HG03558 (cell line): ENCODE results near the gene EML4.
"Not testable (repeated sequence)": the region's sequence is repeated elsewhere in the genome, so short reads cannot be mapped to it uniquely, and the experiment has no call there.

ENCODE experiments used
- ATAC-seq: cut with Tn5 transposase; IDR thresholded peaks from one replicate; pipeline ENCODE4 v1.9.1; 2021; ENCODE audit warnings: moderate number of reproducible peaks; ENCODE audit not compliant: unreplicated experiment; ENCODE audit errors: extremely low read depth

The EML4 gene

GRCh38 chr2:42325609-42326008, 156.5 kb downstream of the EML4 start:
- no peak for ATAC-seq

GRCh38 chr2:42327125-42327524, 158.0 kb downstream of the EML4 start:
- ATAC-seq, result no peak

GRCh38 chr2:42328148-42328833, 159.1 kb downstream of the EML4 start:
- no peak for ATAC-seq

- no peak for ATAC-seq
Observed at GRCh38 chr2:42328923-42329322, 159.8 kb downstream of the EML4 start.

GRCh38 chr2:42329736-42330135, 160.6 kb downstream of the EML4 start:
- ATAC-seq, result no peak

GRCh38 chr2:42331569-42332284, 162.6 kb downstream of the EML4 start:
- no peak for ATAC-seq

- ATAC-seq, result no peak
Observed at GRCh38 chr2:42332575-42332974, 163.4 kb downstream of the EML4 start.

GRCh38 chr2:42333579-42333978, 164.4 kb downstream of the EML4 start:
- no peak for ATAC-seq

GRCh38 chr2:42334220-42334619, 165.1 kb downstream of the EML4 start:
- ATAC-seq, result no peak

GRCh38 chr2:42334865-42335264, 165.7 kb downstream of the EML4 start:
- not testable (repeated sequence) for ATAC-seq

- ATAC-seq, result no peak
Observed at GRCh38 chr2:42335514-42336104, 166.5 kb downstream of the EML4 start.

GRCh38 chr2:42336361-42336965, 167.3 kb downstream of the EML4 start:
- ATAC-seq, result no peak

- no peak for ATAC-seq
Observed at GRCh38 chr2:42337356-42337820, 168.2 kb downstream of the EML4 start.

GRCh38 chr2:42337846-42338566, 168.9 kb downstream of the EML4 start:
- no peak for ATAC-seq

GRCh38 chr2:42338567-42339190, 169.5 kb downstream of the EML4 start:
- no peak for ATAC-seq

- no peak for ATAC-seq
Observed at GRCh38 chr2:42339191-42339912, 170.2 kb downstream of the EML4 start.

GRCh38 chr2:42340045-42340937, 171.1 kb downstream of the EML4 start:
- no peak for ATAC-seq

- ATAC-seq, result no peak
Observed at GRCh38 chr2:42340938-42341636, 171.9 kb downstream of the EML4 start.
